NT2/D1 (cell line): Measurements from ENCODE around the gene CLCF1.
A peak's percentile ranks its signal among the peaks of the same experiment; 100 is the strongest.

Source experiments
- DNase-seq: peaks from one replicate; pipeline ENCODE4 v3.0.0-alpha.2; 2011; ENCODE audit warnings: low read depth, low spot score
- H3K27me3 ChIP-seq: 2 replicates; pipeline ENCODE4 v1.6.0; 2011; ENCODE audit warnings: mild to moderate bottlenecking; ENCODE audit not compliant: insufficient read length, insufficient read depth
- H3K36me3 ChIP-seq: 2 replicates; pipeline ENCODE4 v1.6.1; 2011; ENCODE audit warnings: mild to moderate bottlenecking, low read length, mixed read lengths; ENCODE audit not compliant: insufficient read depth, insufficient read length
- H3K4me1 ChIP-seq: 2 replicates; pipeline ENCODE4 v1.5.1; 2011; ENCODE audit not compliant: insufficient read depth, insufficient read length
- H3K4me3 ChIP-seq: 2 replicates; pipeline ENCODE4 v1.5.1; 2011; ENCODE audit warnings: low read depth; ENCODE audit not compliant: insufficient read length
- H3K9ac ChIP-seq: 2 replicates; pipeline ENCODE4 v1.6.0; 2011; ENCODE audit warnings: low read depth; ENCODE audit not compliant: insufficient read length
- H3K9me3 ChIP-seq: 2 replicates; pipeline ENCODE4 v1.5.1; 2011; ENCODE audit warnings: mild to moderate bottlenecking, low read length; ENCODE audit not compliant: insufficient read depth
- SUZ12 ChIP-seq: IDR thresholded peaks from 2 replicates; pipeline ENCODE4 v1.6.1; 2011; ENCODE audit not compliant: insufficient read length, insufficient read depth; ENCODE audit errors: extremely low read depth
- YY1 ChIP-seq: IDR thresholded peaks from 2 replicates; pipeline ENCODE4 v1.6.1; 2011; ENCODE audit not compliant: insufficient read length, insufficient read depth
- ZNF274 ChIP-seq: IDR thresholded peaks from 2 replicates; pipeline ENCODE4 v1.6.1; 2011; ENCODE audit warnings: mild to moderate bottlenecking, low read depth, low read length

CLCF1 gene

GRCh38 chr11:67372993-67373647, at the start of gene CLCF1:
Gene CLCF1, minus strand, starts transcription at chr11:67373598. Its CDS starts 59 bp downstream, at chr11:67373539.
- peaks cover 42% of the 10 kb centered on the region for H3K4me1 ChIP-seq
- H3K9ac ChIP-seq = peak within 1 kb of the TSS; percentile 87
- peaks cover 12% of the 10 kb centered on the region for H3K36me3 ChIP-seq
- peak within 1 kb of the TSS; percentile 62 for H3K4me3 ChIP-seq
- no peaks in the 10 kb centered on the region for H3K9me3 ChIP-seq
- no peak for DNase-seq
- no peak for TF ChIP-seq ZNF274
- no peak for TF ChIP-seq SUZ12
- no peak for TF ChIP-seq YY1
- H3K27me3 ChIP-seq = peaks cover 30% of the 10 kb centered on the region

GRCh38 chr11:67422891-67423290, 49.5 kb upstream of the CLCF1 start:
- peaks cover 2% of the 10 kb centered on the region for H3K36me3 ChIP-seq
- H3K4me1 ChIP-seq = peaks cover 40% of the 10 kb centered on the region
- DNase-seq = no peak
- no peak overlapping the region for H3K4me3 ChIP-seq
- H3K9ac ChIP-seq = peak overlapping the region; percentile 37
- TF ChIP-seq YY1 (no peak), SUZ12 (no peak), ZNF274 (no peak)
- no peaks in the 10 kb centered on the region for H3K9me3 ChIP-seq
- H3K27me3 ChIP-seq = peaks cover 16% of the 10 kb centered on the region

- peak overlapping the region; percentile 21 for H3K4me3 ChIP-seq
- peaks cover 2% of the 10 kb centered on the region for H3K36me3 ChIP-seq
- DNase-seq = no peak
- H3K9me3 ChIP-seq = no peaks in the 10 kb centered on the region
- peak overlapping the region; percentile 39 for H3K9ac ChIP-seq
- peaks cover 45% of the 10 kb centered on the region for H3K4me1 ChIP-seq
- H3K27me3 ChIP-seq = peaks cover 16% of the 10 kb centered on the region
- TF ChIP-seq ZNF274 (no peak), SUZ12 (no peak), YY1 (no peak)
Observed at GRCh38 chr11:67421430-67422031, 48.1 kb upstream of the CLCF1 start.

GRCh38 chr11:67420646-67421429, 47.4 kb upstream of the CLCF1 start:
- DNase-seq = peak; percentile 93
- H3K4me3 ChIP-seq = peak overlapping the region; percentile 66
- H3K36me3 ChIP-seq = peaks cover 2% of the 10 kb centered on the region
- H3K4me1 ChIP-seq = peaks cover 52% of the 10 kb centered on the region
- H3K27me3 ChIP-seq = peaks cover 16% of the 10 kb centered on the region
- no peak for TF ChIP-seq YY1
- TF ChIP-seq SUZ12 = no peak
- no peak for TF ChIP-seq ZNF274
- H3K9ac ChIP-seq = peak overlapping the region; percentile 93
- H3K9me3 ChIP-seq = no peaks in the 10 kb centered on the region

GRCh38 chr11:67420147-67420645, 46.8 kb upstream of the CLCF1 start:
- Histone ChIP-seq H3K4me3 (peak overlapping the region; percentile 66), H3K9ac (peak overlapping the region; percentile 93), H3K27me3 (peaks cover 17% of the 10 kb centered on the region), H3K4me1 (peaks cover 53% of the 10 kb centered on the region), H3K9me3 (no peaks in the 10 kb centered on the region), H3K36me3 (peaks cover 2% of the 10 kb centered on the region)
- no peak for DNase-seq
- TF ChIP-seq YY1 (no peak), ZNF274 (no peak), SUZ12 (no peak)

- TF ChIP-seq YY1 (no peak), ZNF274 (no peak), SUZ12 (no peak)
- Histone ChIP-seq H3K9me3 (no peaks in the 10 kb centered on the region), H3K36me3 (peaks cover 2% of the 10 kb centered on the region), H3K27me3 (peaks cover 24% of the 10 kb centered on the region), H3K4me1 (peaks cover 60% of the 10 kb centered on the region), H3K9ac (peak overlapping the region; percentile 93), H3K4me3 (no peak overlapping the region)
- DNase-seq = no peak
Observed at GRCh38 chr11:67419325-67420049, 46.1 kb upstream of the CLCF1 start.
